ENCODE results near the gene SCARF2.
"Not testable (repeated sequence)": the region's sequence is repeated elsewhere in the genome, so short reads cannot be mapped to it uniquely, and the experiment has no call there.

The SCARF2 gene

GRCh38 chr22:20437613-20438426 is at the start of gene SCARF2:
SCARF2 (minus strand) TSS chr22:20437825; CDS start chr22:20437754, 71 bp downstream.
- TF ChIP-seq CTCF (IDR thresholded peaks at IDR 0.05; ENCODE audit: insufficient read depth, low read depth, low read length, missing control alignments) = no peak
- H3K4me3 ChIP-seq (ENCODE audit: low read depth, low read length) = no peak within 1 kb of the TSS
- no peak for DNase-seq (ENCODE audit: low read depth)

GRCh38 chr22:20486229-20486628 is 48.6 kb upstream of the SCARF2 start:
- H3K4me3 ChIP-seq (ENCODE audit: low read depth, low read length) = no peak overlapping the region
- DNase-seq (ENCODE audit: low read depth) = no peak
- no peak for TF ChIP-seq CTCF (IDR thresholded peaks at IDR 0.05; ENCODE audit: insufficient read depth, low read depth, low read length, missing control alignments)

GRCh38 chr22:20484948-20485683 is 47.5 kb upstream of the SCARF2 start:
- no peak for TF ChIP-seq CTCF (IDR thresholded peaks at IDR 0.05; ENCODE audit: insufficient read depth, low read depth, low read length, missing control alignments)
- no peak overlapping the region for H3K4me3 ChIP-seq (ENCODE audit: low read depth, low read length)
- no peak for DNase-seq (ENCODE audit: low read depth)

GRCh38 chr22:20483771-20484170 is 46.1 kb upstream of the SCARF2 start:
- TF ChIP-seq CTCF (IDR thresholded peaks at IDR 0.05; ENCODE audit: insufficient read depth, low read depth, low read length, missing control alignments) = no peak
- no peak for DNase-seq (ENCODE audit: low read depth)
- H3K4me3 ChIP-seq (ENCODE audit: low read depth, low read length) = no peak overlapping the region

GRCh38 chr22:20483143-20483506 is 45.5 kb upstream of the SCARF2 start:
- H3K4me3 ChIP-seq (ENCODE audit: low read depth, low read length); DNase-seq (ENCODE audit: low read depth): not testable (repeated sequence)

- DNase-seq (ENCODE audit: low read depth) = no peak
- no peak for TF ChIP-seq CTCF (IDR thresholded peaks at IDR 0.05; ENCODE audit: insufficient read depth, low read depth, low read length, missing control alignments)
- no peak overlapping the region for H3K4me3 ChIP-seq (ENCODE audit: low read depth, low read length)
These were observed 42.1 kb upstream of the SCARF2 start for GRCh38 chr22:20479612-20480196.

- not testable (repeated sequence) for H3K4me3 ChIP-seq (ENCODE audit: low read depth, low read length); DNase-seq (ENCODE audit: low read depth)
These were observed 40.4 kb upstream of the SCARF2 start for GRCh38 chr22:20478059-20478458.

- DNase-seq (ENCODE audit: low read depth); H3K4me3 ChIP-seq (ENCODE audit: low read depth, low read length): not testable (repeated sequence)
These were observed 37.9 kb upstream of the SCARF2 start for GRCh38 chr22:20475569-20475968.
